ENCODE data around the gene MMP24OS. TPM values are rescaled to one million over a fixed set of nuclear protein-coding genes. Genes with fewer than 3 reads are reported as not detected.
A peak's percentile ranks its signal among the peaks of the same experiment; 100 is the strongest.

Gene MMP24OS
- total and polyA plus RNA-seq, 2 of the 4 experiments (the other 2 are of a cell fraction), result 5.9 to 64.9 TPM

GRCh38 chr20:35299780-35300179 is 21.9 kb upstream of the MMP24OS start:
- ATAC-seq (ENCODE audit: low read depth), result no peak
- Histone ChIP-seq H2BK120ac (ENCODE audit: low read depth, low read length) (no peak overlapping the region), H3K27ac (ENCODE audit: insufficient read depth, low read length) (no peak overlapping the region), H3K36me3 (ENCODE audit: control insufficient read depth, insufficient read depth, low read length) (no peaks in the 10 kb centered on the region), H2BK5ac (ENCODE audit: low read depth, low read length, poor library complexity, severe bottlenecking) (no peak overlapping the region), H4K91ac (ENCODE audit: insufficient read depth, low read depth, low read length) (0 out of 2 replicates have a peak overlapping the region, but pooled peaks have one; percentile 27), H3K9me1 (ENCODE audit: insufficient read depth, low read length) (peaks cover 22% of the 10 kb centered on the region), H3K4me3 (ENCODE audit: insufficient read depth, low read depth, low read length) (no peak overlapping the region), H2AFZ (replicated peaks; ENCODE audit: low read length, poor library complexity) (no peak overlapping the region), H2AK9ac (replicated peaks; ENCODE audit: low read depth, low read length, poor library complexity) (no peak overlapping the region), H3K56ac (ENCODE audit: extremely low read depth, insufficient read depth, low read length) (no peak overlapping the region), H3K27me3 (ENCODE audit: control insufficient read depth, insufficient read depth, low read length) (no peaks in the 10 kb centered on the region; the same call in 1 of the 2 replicates), H3K4me1 (ENCODE audit: control insufficient read depth, insufficient read depth, low read length) (peaks cover 29% of the 10 kb centered on the region), H3K23ac (ENCODE audit: low read depth, low read length) (0 out of 2 replicates have a peak overlapping the region, but pooled peaks have one; percentile 21), H3K18ac (ENCODE audit: low read depth, low read length) (no peak overlapping the region), H3K9ac (ENCODE audit: low read depth, low read length) (no peak overlapping the region), H3K9me3 (ENCODE audit: control insufficient read depth, insufficient read depth, low read length) (no peaks in the 10 kb centered on the region), H3K4ac (ENCODE audit: low read depth, low read length) (peak overlapping the region; percentile 27; the same call in 1 of the 2 replicates), H4K5ac (ENCODE audit: low read depth, low read length) (no peak overlapping the region), H3K4me2 (ENCODE audit: low read depth, low read length) (no peak overlapping the region), H2BK15ac (ENCODE audit: low read depth, low read length) (no peak overlapping the region), H4K8ac (ENCODE audit: low read depth in 2 of 2, low read length in 2 of 2) (no peak overlapping the region), H3K79me1 (ENCODE audit: low read depth in 1 of 2, low read length in 2 of 2) (peaks cover 0 to 18% of the 10 kb centered on the region in 2 experiments; a peak in 2 of 4 replicates), H3K14ac (replicated peaks; ENCODE audit: low read depth, low read length) (0 out of 2 replicates have a peak overlapping the region, but pooled peaks have one; percentile 31), H2AK5ac (ENCODE audit: low read depth, low read length) (peak overlapping the region; percentile 76; the same call in 1 of the 2 replicates), H2BK20ac (ENCODE audit: low read depth, low read length) (peak overlapping the region; percentile 48; the same call in 1 of the 2 replicates), H4K20me1 (ENCODE audit: insufficient read depth, low read length) (no peaks in the 10 kb centered on the region)
- POLR2A ChIA-PET (ENCODE audit: unreplicated experiment), result no interaction called here
- DNase-seq, result no peak
- 83% methylated on average over 2 of the region's 4 CpGs; no CpG with 5 or more reads in 1 of the 2 experiments for WGBS, 2 experiments (ENCODE audit: extremely low coverage in 2 of 2, insufficient read length in 1 of 2)
- dilution Hi-C loops (cut with HindIII; ENCODE audit: low sequenced_read_pairs, unreplicated experiment) (no loop called here), intact Hi-C loops (cut with micrococcal nuclease) (loop anchor here (5.0 kb wide), 1 partner anchor 73 kb away; no protein-coding TSS in a partner anchor), in situ Hi-C loops (cut with MboI; ENCODE audit: low sequenced_read_pairs) (no loop called here)
- BruUV-seq (replicated peaks), result no TSS peak
- CTCF ChIA-PET, result no interaction called here
- no peak for TF ChIP-seq MAFK (IDR thresholded peaks at IDR 0.05; ENCODE audit: low read depth, low read length)
- TF ChIP-seq NFE2L2 (IDR thresholded peaks at IDR 0.05; ENCODE audit: low read depth, low read length), result no peak
- no peak for TF ChIP-seq RAD21 (IDR thresholded peaks at IDR 0.05; ENCODE audit: low read length)
- TF ChIP-seq MXI1 (IDR thresholded peaks at IDR 0.05; ENCODE audit: borderline replicate concordance, low read depth, low read length), result no peak
- TF ChIP-seq ELK1 (IDR thresholded peaks at IDR 0.05; ENCODE audit: borderline replicate concordance, low read depth, low read length), result no peak
- no peak for TF ChIP-seq CTCF (conservative IDR thresholded peaks at IDR 0.05; ENCODE audit: low read depth, low read length)
- TF ChIP-seq MAZ (IDR thresholded peaks at IDR 0.05; ENCODE audit: borderline replicate concordance, low read depth, low read length), result no peak
- no peak for TF ChIP-seq CHD1 (IDR thresholded peaks at IDR 0.05; ENCODE audit: low read depth, low read length)
- no peak for TF ChIP-seq RCOR1 (IDR thresholded peaks at IDR 0.05; ENCODE audit: insufficient replicate concordance, low read length)
- TF ChIP-seq RFX5 (IDR thresholded peaks at IDR 0.05; ENCODE audit: low read depth, low read length), result no peak
- no peak for TF ChIP-seq BHLHE40 (IDR thresholded peaks at IDR 0.05; ENCODE audit: low read depth, low read length)
- TF ChIP-seq USF2 (IDR thresholded peaks at IDR 0.05; ENCODE audit: low read depth, low read length), result no peak
- no peak for TF ChIP-seq CEBPB (IDR thresholded peaks at IDR 0.05; ENCODE audit: low read depth, low read length)
- no peak for TF ChIP-seq FOS (IDR thresholded peaks at IDR 0.05; ENCODE audit: low read depth, low read length)
- no peak for TF ChIP-seq SMC3 (IDR thresholded peaks at IDR 0.05; ENCODE audit: low read depth, low read length)
- TF ChIP-seq POLR2A (IDR thresholded peaks at IDR 0.05; ENCODE audit: low read depth, low read length), result no peak
